ENCODE measurements around the gene GMEB1.

GMEB1 gene

GRCh38 chr1:28640766-28641165 lies 27.8 kb upstream of the GMEB1 start:
- no peak overlapping the region for H3K4me3 ChIP-seq (ENCODE audit: insufficient read depth, low read length, poor library complexity, severe bottlenecking)
- no peak for TF ChIP-seq CTCF (IDR thresholded peaks at IDR 0.05; ENCODE audit: insufficient read depth, low read length, poor library complexity, severe bottlenecking)
- TF ChIP-seq EZH2phosphoT487 (conservative IDR thresholded peaks at IDR 0.05; ENCODE audit: low read length), result no peak

GRCh38 chr1:28642056-28642846 lies 26.3 kb upstream of the GMEB1 start:
- Histone ChIP-seq H3K9me3 (ENCODE audit: insufficient read depth, low read length) (no peaks in the 10 kb centered on the region), H3K79me2 (ENCODE audit: insufficient read depth, low read length) (peaks cover 35% of the 10 kb centered on the region), H3F3A (ENCODE audit: insufficient read depth) (peaks cover 17% of the 10 kb centered on the region), H3K9ac (ENCODE audit: low read length) (peak overlapping the region; percentile 96), H3K4me2 (ENCODE audit: low read depth, low read length, poor library complexity, severe bottlenecking) (peak overlapping the region; percentile 77), H2AFZ (ENCODE audit: low read depth, low read length, severe bottlenecking) (peak overlapping the region; percentile 73), H3K4me3 (ENCODE audit: insufficient read depth, low read length, poor library complexity, severe bottlenecking) (peak overlapping the region; percentile 74), H3K27ac (ENCODE audit: low read depth, low read length) (peak overlapping the region; percentile 56), H3K27me3 (ENCODE audit: low read length) (no peaks in the 10 kb centered on the region), H3K9me2 (replicated peaks; ENCODE audit: insufficient read depth, low read length) (no peaks in the 10 kb centered on the region), H3K36me3 (ENCODE audit: low read length) (no peaks in the 10 kb centered on the region), H4K20me1 (ENCODE audit: low read depth, low read length) (no peaks in the 10 kb centered on the region)
- TF ChIP-seq EZH2phosphoT487 (conservative IDR thresholded peaks at IDR 0.05; ENCODE audit: low read length), result no peak
- no peak for TF ChIP-seq CTCF (IDR thresholded peaks at IDR 0.05; ENCODE audit: insufficient read depth, low read length, poor library complexity, severe bottlenecking)

More at GRCh38 chr1:28640766-28641165, 27.8 kb upstream of the GMEB1 start:
- no peak overlapping the region for H2AFZ ChIP-seq (ENCODE audit: low read depth, low read length, severe bottlenecking)
- H3K27me3 ChIP-seq (ENCODE audit: low read length), result no peaks in the 10 kb centered on the region
- no peaks in the 10 kb centered on the region for H3K36me3 ChIP-seq (ENCODE audit: low read length)
- H3K9me3 ChIP-seq (ENCODE audit: insufficient read depth, low read length), result no peaks in the 10 kb centered on the region
- peaks cover 15% of the 10 kb centered on the region for H3F3A ChIP-seq (ENCODE audit: insufficient read depth)
- H3K27ac ChIP-seq (ENCODE audit: low read depth, low read length), result no peak overlapping the region
- H3K9me2 ChIP-seq (replicated peaks; ENCODE audit: insufficient read depth, low read length), result no peaks in the 10 kb centered on the region
- H3K4me2 ChIP-seq (ENCODE audit: low read depth, low read length, poor library complexity, severe bottlenecking), result peak overlapping the region; percentile 77
- H3K79me2 ChIP-seq (ENCODE audit: insufficient read depth, low read length), result peaks cover 35% of the 10 kb centered on the region
- H4K20me1 ChIP-seq (ENCODE audit: low read depth, low read length), result no peaks in the 10 kb centered on the region
- H3K9ac ChIP-seq (ENCODE audit: low read length), result 0 out of 2 replicates have a peak overlapping the region, but pooled peaks have one; percentile 96

DNA sequence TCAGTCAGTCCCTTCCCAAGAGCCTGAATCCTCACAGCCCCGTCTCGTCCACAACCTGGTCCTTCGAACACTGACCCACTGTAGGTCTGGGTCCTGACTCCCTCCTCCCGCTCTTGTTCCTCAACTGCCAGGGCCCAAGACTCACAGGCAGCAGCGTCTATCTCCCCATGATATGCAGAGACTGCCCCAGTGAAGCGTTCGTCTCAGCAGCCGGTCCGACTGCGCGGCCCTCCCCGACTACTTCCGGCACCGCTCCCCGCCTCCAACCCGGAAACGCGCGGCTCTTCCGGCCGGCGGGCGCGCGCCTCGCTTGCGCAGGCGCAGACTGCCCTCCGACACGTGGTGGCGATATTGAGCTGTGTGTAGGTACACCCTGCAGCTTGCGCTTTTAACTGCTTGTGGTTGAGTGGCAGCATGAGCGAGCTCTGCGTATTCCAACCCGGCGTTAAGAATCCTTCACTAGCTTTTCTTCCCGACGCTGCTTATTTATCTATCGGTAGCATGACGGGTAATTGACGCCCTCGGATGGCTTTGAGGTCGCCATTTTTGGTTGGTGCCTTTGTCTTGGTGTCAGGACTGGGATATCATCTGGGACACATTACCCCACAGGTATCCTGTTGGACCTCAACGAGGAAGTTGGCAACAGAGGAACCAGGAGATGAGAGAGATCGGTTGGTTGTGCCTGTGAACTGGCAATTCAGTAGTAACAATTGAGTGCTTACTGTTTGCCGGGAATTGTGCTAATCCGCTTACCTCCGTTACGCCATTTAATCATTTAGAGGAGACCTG lies 25.5 kb upstream of the GMEB1 start, which contains the start of gene TAF12:
Gene TAF12, minus strand, starts transcription at position 221 of the 789 bp plus-strand sequence. CDS start 20,986 bp downstream, outside the sequence.
- Histone ChIP-seq H3K9ac (ENCODE audit: low read length) (peak within 1 kb of the TSS; percentile 96), H3K4me3 (ENCODE audit: insufficient read depth, low read length, poor library complexity, severe bottlenecking) (peak within 1 kb of the TSS; percentile 74), H3K36me3 (ENCODE audit: low read length) (no peaks in the 10 kb centered on the region), H3F3A (ENCODE audit: insufficient read depth) (peaks cover 21% of the 10 kb centered on the region), H3K9me3 (ENCODE audit: insufficient read depth, low read length) (no peaks in the 10 kb centered on the region), H2AFZ (ENCODE audit: low read depth, low read length, severe bottlenecking) (peak within 1 kb of the TSS; percentile 73), H3K27ac (ENCODE audit: low read depth, low read length) (peak within 1 kb of the TSS; percentile 90), H4K20me1 (ENCODE audit: low read depth, low read length) (no peaks in the 10 kb centered on the region), H3K79me2 (ENCODE audit: insufficient read depth, low read length) (peaks cover 35% of the 10 kb centered on the region), H3K9me2 (replicated peaks; ENCODE audit: insufficient read depth, low read length) (no peaks in the 10 kb centered on the region), H3K4me2 (ENCODE audit: low read depth, low read length, poor library complexity, severe bottlenecking) (peak within 1 kb of the TSS; percentile 89), H3K27me3 (ENCODE audit: low read length) (no peaks in the 10 kb centered on the region)
- TF ChIP-seq CTCF (IDR thresholded peaks at IDR 0.05; ENCODE audit: insufficient read depth, low read length, poor library complexity, severe bottlenecking) (peak; percentile 30), EZH2phosphoT487 (conservative IDR thresholded peaks at IDR 0.05; ENCODE audit: low read length) (no peak)

Measured in SU-DHL-6 (cell line).